Cardiac septum (tissue), 1 donor: ENCODE measurements around the gene KLHL2. TPM values are rescaled to one million over a fixed set of nuclear protein-coding genes. Genes with fewer than 3 reads are reported as not detected.
"Not testable (repeated sequence)": the region's sequence is repeated elsewhere in the genome, so short reads cannot be mapped to it uniquely, and the experiment has no call there.

Experiments used
- DNase-seq: peaks from one replicate; pipeline ENCODE4 v3.0.0-alpha.2; 2020; ENCODE audit warnings: low spot score
- intact Hi-C: fragments of 100-400 bp; cut with DNase I; formaldehyde crosslinking; loops from one replicate; pipeline ENCODE4 v1.14.0; 2022
- total RNA-seq: library from RNA; stranded (reverse); fragmentation: NEBNext Ultra II Directional; extraction: Animal tissue kit (Norgen Biotek cat#: 25700); gene quantifications from one replicate; pipeline ENCODE4 v1.2.1, GENCODE V29; 2021
- donor health status: DM: no; HTN: no; CAD: no.

The KLHL2 gene
- total RNA-seq, 1 donor from 2014 or later, result 13.1 TPM

DNA sequence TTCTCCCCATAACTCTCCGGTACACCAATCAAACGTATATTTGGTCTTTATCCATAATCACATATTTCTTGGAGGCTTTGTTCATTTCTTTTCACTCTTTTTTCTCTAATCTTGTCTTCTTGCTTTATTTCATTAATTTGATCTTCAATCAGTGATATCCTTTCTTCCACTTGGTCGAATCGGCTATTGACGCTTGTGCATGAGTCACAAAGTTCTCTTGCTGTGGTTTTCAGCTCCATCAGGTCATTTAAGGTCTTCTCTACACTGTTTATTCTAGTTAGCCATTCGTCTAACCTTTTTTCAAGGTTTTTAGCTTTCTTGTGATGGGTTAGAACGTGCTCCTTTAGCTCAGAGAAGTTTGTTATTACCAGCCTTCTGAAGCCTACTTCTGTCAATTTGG is 62.6 kb downstream of the KLHL2 start:
- intact Hi-C loops, DNase-seq: not testable (repeated sequence)

DNA sequence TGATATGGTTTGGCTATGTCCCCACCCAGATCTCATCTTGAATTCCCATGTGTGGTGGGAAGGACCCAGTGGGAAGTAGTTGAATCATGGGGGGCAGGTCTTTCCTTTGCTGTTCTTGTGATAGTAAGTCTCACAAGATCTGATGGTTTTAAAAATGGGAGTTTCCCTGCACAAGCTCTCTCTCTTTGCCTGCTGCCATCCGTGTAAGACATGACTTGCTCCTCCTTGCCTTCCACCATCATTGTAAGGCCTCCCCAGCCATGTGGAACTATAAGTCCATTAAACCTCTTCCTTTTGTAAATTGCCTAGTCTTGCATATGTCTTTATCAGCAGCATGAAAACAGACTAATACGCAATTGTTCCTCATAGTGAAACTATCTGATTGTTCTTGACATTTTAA is 66.1 kb downstream of the KLHL2 start:
- DNase-seq, intact Hi-C loops: not testable (repeated sequence)

DNA sequence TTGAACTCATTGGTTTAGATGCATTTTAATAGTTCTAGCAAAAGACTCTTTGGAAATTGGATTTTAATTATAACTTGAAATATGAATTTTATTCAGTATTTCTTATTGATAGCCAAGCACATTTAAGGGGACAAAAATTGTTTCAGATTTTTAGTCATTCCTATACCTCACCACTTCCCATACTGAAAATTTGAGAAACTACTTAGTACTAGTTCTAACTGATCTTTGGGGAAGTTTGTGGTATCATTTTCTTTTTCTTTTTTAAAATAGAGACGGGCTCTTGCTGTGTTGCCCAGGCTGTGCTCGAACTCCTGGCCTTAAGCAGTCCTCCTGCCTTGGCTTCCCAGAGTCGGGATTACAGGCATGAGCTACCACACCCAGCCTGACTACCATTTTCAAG is 68.0 kb downstream of the KLHL2 start:
- intact Hi-C loops, DNase-seq: not testable (repeated sequence)

DNA sequence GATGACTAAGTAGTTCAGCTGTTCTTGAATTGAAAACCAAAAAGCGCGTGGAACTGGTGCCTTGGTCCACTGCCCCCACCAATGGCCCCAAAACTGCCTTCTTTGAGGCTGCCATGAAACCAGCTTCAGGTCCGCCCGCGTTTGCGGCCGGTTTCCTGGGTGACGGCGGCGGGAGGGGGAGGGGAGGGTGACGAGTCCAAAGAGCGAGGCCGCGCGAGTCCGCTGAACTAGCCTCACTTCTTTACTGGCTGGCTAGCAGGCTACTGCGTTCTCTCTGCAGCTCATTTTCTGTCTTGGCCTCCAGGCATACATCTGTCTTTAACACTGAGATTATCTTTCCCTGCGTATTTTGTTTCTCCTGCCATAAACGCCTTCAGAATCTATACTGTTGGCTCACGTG is 72.2 kb downstream of the KLHL2 start:
- intact Hi-C loops, result not testable (repeated sequence)

DNA sequence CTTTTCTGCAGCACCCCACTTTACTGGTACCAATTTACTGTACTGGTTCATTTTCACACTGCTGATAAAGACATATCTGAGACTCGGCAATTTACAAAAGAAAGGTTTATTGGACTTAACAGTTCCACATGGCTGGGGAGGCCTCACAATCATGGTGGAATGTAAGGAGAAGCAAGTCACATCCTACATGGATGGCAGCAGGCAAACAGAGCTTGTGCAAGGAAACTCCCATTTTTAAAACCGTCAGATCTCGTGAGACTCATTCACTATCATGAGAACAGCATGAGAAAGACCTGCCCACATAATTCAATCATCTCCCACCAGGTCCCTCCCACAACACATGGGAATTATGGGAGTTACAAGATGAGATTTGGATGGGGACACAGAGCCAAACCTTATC is 77.3 kb downstream of the KLHL2 start:
- DNase-seq, result not testable (repeated sequence)

More for the DNA sequence above, 72.2 kb downstream of the KLHL2 start:
- not testable (repeated sequence) for DNase-seq

DNA sequence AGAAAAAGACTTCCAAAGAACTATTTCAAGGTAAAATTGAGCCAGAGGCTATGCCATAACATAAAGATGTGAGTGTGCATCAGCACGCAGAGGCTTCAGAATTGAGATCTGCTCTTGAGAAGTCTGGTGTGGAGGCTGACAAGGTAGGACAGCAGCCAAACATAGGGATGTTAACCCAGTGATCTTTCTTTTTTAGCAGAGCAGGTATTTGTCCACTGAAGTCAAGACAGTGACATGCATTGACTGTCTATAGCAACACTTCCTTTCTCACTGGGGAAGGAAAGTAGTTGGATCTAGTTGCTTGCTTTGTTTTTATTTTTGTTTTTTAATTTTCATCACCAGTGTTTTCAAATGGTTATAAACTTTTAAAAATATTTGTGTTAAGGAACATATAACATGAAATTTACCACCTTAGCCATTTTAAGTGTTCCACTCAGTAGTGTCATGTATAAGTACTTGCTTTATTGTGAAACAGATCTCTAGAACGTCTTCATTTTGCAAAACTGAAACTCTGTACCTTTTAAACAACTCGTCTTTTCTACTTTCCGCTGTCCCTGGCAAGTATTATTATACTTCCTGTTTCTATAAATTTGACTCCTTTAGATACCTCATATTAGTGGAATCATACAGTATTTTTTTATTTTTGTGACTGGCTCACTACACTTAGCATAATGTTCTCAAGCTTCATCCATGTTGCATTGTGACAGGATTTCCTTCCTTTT is 79.4 kb downstream of the KLHL2 start:
- DNase-seq, result not testable (repeated sequence)

More for the DNA sequence above, 77.3 kb downstream of the KLHL2 start:
- intact Hi-C loops, result not testable (repeated sequence)

DNA sequence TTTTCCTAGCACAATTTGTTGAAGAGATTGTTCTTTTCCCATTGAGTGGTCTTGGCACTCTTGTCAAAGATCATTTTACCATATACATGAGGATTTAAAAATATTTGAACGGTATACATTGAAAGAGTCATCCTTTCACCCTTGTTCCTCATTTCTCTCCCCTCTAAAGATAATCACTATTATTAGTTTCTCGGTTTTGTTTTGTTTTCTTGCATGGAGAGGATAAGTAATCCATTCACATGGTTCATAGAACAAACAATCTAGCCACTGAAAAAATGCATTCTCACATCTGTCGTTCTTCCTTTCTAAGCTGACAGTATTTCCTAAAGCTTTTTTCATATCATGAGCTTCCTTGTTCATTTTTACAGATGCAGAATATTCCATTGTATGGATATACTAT is 80.9 kb downstream of the KLHL2 start:
- intact Hi-C loops, result no loop called here
- no peak for DNase-seq

More for the DNA sequence above, 79.4 kb downstream of the KLHL2 start:
- intact Hi-C loops, result not testable (repeated sequence)

DNA sequence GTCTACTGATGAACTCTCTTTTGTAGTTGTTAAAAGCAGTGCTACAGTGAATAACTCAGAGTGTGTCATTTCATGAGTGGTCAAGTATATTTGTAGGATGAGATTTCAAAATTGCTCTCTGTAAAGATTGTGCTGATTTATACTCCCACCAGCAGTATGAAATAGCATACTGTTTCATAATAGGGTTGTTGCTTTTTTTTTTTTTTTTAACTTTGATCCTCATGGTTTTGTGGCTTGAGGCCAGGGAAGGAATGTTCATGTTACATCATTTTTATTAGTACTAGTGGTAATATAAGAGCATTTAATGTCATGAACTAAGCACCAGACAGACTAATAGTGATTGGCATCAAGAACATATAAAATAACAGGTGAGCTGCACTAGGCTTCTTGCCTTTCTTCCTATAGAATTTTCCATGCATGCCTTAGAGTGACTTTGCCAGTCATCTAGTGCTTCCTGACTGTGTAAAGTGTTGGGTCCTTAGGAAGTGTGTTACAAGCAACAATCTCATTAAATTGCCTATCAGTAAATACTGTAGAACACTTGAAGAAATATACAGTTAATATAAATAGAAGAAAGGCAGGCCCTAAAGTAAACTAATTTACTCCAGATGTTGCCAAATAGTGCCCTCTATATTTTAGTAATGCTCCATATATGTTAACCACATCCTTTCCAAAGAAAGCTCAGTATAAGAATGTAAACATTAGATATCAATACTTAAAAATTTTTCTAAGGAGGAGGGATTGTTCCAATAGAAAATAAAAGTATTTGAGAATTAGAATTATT is 81.5 kb downstream of the KLHL2 start:
- no peak for DNase-seq
- intact Hi-C loops, result no loop called here

DNA sequence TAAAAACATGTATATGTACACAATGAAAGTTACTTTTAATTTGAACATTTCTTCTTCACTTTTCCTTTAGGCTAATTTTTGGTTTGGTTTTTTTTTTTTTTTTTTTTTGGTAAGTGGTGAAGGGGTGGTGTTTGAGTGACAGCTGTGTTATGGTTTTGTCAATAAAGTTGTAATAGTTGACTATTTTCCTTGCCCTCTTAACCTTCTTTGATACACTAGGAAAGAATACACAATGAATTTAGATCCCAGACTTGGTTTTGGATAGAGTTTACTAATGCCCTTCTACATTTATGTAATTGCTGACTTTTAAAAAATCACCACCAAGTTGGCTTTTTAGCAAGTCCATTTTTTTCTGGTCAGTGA is 82.0 kb downstream of the KLHL2 start:
- intact Hi-C loops, result no loop called here
- DNase-seq, result no peak

DNA sequence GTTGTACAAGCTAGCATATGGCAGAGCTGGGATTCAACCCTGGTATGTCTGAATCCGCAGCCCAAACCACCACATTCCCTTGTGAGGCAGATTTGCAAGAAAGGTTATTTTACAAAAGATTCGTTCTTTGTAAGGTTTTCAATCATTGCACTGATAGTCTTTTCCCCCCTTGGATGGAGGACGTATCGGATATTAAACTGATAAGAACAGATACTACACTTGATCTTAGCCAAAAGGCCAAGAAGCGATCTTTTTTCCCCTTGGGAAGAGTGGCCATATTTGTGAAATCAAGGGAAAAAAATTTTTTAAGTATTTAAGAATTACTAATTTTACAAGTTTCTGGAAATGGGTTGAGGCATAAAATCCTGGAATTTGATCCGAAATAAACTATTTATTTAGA is 85.7 kb downstream of the KLHL2 start:
- DNase-seq, result no peak
- intact Hi-C loops, result no loop called here

DNA sequence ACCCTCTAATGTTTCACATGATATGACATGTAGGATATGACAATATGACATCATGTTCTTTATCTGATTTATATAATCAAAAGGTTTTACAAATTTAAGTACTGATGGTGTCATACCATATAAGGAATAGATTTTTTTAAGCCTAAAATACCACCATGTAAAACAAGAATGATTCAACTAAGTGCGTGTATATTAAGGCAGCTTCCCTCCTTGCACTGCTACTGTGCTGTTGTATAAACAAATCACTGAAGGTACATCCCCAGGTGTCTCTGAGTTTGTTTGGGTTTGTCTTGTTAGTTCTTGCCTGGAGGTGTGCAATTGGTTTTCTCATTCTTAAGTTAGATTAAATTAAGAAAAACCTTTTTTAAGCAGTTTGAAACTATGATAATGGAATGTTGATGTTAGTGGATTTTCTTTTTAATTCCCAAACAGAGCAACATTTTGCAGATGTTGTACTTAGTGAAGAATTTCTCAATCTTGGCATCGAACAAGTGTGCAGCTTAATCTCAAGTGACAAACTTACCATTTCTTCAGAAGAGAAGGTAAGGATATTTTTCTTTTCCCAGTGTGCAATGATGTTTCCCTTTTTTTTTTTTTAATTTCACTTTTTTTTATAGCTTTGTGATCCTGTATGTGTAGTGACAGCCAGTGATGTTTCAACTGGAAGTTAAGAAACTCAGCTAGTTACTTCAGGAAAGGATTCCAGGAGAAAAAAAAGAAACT is 86.7 kb downstream of the KLHL2 start:
- intact Hi-C loops, result no loop called here
- no peak for DNase-seq

DNA sequence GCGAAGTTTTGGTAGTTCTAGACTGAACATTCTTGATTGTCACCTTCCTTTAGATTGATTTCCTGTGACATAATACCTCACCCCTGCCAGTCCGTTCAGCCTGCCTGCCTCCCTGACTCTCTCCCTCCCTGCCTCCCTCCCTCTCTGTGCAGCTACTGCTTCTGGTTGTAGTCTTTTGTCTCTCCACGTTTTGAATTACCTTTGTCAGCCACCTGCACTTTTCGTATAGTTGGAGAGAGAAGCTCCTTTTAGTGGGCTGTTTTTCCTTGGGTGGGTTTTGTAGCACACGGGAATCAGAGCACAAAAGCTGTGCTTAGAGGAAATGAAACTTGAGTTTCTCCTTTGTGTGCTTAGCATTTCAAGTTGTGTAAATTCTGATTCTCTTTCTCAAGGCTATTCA is 87.5 kb downstream of the KLHL2 start:
- intact Hi-C loops, result no loop called here
- no peak for DNase-seq

DNA sequence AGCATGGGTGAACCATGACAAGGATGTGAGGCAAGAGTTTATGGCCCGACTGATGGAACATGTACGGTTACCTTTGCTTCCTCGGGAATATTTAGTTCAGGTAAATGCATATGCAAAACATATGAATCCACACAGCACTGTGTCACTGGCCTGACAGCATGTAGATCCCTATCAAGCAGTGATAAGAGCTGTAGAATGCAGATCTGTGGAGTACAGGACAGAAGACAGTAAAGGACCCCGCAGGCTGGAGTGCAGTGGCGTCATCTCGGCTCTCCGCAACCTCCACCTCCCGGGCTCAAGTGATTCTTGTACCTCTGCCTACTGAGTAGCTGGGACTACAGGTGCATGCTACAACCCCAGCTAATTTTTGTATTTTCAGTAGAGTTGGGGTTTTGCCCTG is 90.3 kb downstream of the KLHL2 start:
- no peak for DNase-seq
- intact Hi-C loops, result no loop called here

DNA sequence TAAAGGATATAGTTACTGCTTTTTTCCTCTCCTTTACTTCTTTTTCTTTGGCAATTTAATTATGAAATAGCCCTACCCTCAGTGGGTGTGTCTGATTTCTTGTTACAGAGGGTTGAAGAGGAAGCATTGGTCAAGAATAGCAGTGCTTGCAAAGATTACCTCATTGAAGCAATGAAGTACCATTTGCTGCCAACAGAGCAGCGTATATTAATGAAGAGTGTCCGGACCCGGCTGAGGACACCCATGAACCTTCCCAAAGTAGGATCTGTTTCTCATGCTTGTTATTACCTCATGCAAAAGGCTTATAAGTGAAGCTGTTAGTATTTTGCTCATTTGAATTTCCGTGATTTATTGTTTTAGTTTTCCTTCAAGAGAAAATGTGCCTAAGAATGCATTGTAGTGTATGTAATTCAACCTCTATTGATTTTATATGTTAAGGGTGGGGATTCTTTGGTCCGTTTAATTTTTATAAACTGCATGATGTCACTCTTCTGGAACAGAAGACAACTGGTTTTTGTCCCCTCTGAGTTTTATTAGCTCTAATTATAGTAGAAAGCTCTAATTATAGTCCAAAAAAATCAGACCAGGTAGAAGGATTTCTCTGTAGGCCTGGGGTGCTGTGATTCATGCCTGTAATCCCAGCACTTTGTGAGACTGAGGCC is 92.2 kb downstream of the KLHL2 start:
- no peak for DNase-seq

DNA sequence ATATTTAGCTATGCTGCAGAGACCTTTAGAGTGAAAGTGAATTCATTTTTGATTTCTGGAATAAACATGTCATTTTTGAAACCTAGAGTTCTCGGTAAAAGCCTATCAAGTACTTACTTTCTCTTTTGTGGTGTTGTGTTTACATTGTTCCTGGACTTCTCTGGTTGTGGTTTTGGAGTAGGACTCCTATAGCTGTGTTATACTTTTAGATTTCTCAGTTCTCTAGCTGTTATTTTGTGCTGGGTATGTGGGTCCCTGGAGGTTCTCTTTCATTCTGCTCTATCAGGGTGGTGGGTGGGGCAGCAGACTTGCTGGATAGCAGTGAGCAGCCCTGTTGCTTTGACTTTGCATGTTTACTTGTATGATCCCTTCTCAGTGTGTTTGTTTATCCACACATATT is 94.5 kb downstream of the KLHL2 start:
- no peak for DNase-seq
- intact Hi-C loops, result no loop called here

More for the DNA sequence above, 92.2 kb downstream of the KLHL2 start:
- intact Hi-C loops, result no loop called here

DNA sequence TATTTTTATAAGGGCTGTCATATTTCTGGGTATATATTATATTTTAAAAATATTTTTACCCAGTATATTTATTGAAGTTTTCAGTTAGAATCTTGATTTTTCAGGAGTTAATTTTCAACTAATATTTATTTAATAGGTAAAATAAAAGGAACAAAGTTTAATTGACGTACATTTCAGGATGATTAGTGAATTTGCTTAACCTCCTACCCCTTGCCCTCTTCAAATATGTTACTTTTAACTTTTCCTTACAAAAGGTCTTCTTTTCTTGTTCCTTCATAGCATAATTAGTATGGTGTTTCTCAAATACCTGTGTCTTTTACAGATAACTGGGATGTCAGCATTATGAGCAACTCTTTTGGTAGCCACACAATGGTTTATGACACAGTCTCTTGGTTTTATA is 95.3 kb downstream of the KLHL2 start:
- no peak for DNase-seq
- intact Hi-C loops, result no loop called here

DNA sequence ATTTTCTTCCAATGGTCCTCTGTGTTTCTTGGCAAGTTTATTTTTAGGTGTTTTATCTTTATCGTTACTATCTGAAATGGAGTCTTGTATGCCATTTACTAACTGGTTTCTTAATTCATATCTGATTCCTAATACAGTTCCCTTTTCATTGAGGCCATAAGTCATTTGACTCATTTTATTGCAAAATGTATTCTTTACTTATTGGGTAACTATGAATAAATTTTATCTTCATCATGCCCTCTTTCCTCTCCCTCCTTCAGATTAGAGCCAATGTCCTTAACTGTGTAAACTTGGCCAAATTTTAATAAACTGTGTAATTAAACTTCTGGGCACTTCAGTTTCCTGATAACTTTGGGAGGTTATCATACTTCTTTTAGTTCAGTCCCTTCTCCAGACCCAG is 100.8 kb downstream of the KLHL2 start:
- no peak for DNase-seq
- intact Hi-C loops, result no loop called here

DNA sequence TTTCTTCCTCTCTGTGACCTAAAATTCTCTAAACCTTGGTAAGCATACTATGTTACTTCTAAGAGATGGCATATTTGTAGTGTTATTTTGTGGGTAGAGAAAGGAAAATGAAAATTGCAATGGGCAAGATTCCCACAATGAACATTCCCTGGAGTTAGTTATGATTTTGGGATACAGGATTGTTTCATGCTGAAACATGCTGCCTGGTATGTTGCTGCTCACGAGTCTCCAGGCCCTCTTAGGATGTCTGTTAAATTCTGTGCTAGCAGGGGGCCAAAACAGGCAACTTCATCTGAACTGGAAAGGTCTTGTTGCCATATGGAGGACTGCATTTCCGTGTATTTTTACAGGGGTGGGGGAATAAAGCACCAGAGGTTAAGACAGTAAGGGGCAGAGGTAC is 101.2 kb downstream of the KLHL2 start:
- no peak for DNase-seq
- intact Hi-C loops, result no loop called here

DNA sequence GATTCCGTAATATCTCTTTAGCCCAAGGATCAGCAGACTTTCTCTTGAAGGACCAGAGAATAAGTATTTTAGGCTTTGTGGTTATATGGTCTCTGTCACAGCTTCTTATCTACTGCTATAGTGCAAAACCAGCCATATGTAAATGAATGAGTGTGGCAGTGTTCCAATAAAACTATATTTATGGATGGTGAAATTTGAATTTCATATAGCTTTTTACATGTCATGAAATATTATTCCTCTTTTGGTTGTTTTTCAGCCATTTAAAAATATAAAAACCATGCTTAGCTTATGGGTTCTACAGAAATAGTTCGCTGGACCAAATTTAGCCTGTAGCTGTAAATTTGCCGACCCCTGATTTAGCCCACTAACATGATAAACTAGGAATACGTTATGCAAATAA is 102.1 kb downstream of the KLHL2 start:
- intact Hi-C loops, result no loop called here
- no peak for DNase-seq

DNA sequence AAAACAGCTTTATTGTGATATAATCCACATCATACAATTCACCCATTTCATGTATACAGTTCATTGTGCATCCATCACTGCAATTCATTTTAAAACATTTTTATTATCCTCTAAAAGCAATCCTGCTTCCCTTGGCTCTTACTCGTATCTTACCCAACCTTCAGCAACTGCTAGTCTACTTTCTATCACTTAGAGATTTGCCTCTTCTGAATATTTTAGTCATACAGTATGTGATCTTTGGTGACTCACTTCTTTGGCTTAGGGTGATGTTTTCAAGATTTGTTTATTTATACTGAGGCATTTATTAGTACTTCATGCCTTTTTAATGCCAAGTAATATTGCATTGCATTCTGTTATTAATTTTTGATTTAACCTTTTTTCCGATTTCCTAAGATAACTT is 105.1 kb downstream of the KLHL2 start:
- intact Hi-C loops, result no loop called here
- no peak for DNase-seq
